NCI-H1105 (cell line): ENCODE measurements around the gene MAP4K5.

Experiments
- DNase-seq: peaks from one replicate; lab custom pipeline; 2025; lab: John Stamatoyannopoulos, UW

Gene MAP4K5

GRCh38 chr14:50476134-50476533 lies 56.2 kb downstream of the MAP4K5 start:
- no peak for DNase-seq

DNA sequence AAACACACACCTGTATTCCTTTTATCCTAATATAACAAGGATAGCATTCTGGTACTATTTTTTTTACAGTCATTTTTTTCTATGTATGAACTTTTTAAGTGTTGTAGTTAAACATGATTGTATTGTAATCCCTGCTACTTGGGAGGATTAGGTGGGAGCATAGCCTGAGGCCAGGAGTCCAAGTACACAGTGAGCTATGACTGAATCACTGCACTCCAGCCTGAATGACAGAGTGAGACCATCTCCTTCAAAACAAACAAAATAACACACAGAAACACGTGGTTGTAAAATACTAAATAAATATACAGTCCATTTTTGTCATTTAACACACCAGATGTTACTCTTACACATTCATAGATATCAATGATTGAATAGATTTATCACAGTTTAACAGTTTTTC lies 56.9 kb downstream of the MAP4K5 start:
- DNase-seq: no peak

GRCh38 chr14:50471838-50472465 lies 60.4 kb downstream of the MAP4K5 start:
- no peak for DNase-seq

DNA sequence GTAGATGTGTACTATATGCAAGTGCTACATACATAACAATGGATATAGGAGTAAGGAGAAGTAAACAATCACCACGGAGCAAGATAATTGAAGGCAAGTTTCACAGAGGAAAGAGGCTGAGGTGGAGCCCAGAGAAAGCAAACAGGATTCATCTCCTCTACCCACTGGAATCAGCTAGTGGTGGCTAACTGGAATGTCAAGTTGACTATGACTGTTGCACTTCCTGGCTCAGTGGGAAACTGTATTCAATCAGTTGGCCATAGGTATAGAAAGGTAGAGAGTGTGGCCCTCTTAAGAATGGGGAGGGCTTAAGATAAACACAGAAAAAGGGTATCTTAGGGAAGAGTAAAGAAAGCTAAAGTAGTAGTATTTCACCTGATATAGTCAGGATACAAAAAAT lies 62.4 kb downstream of the MAP4K5 start:
- DNase-seq: no peak

DNA sequence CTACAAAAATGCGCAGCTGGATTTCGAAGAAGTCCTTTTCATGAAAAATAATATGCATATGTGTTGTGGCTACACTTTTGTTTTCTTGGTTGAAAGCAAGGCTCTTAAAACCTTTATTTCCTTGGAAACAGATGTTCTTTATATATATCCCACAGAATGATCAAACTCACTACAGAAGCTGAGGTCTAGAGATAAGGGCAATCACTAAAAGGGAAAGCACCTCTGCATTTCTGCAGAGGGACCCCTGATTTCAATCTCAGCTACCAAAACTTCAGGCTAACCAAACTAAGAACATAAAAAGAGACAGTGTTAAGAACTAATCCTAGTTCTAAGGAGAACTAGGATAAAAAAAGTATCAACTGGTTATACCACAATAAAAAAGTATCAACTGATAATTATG lies 70.3 kb downstream of the MAP4K5 start:
- no peak for DNase-seq

DNA sequence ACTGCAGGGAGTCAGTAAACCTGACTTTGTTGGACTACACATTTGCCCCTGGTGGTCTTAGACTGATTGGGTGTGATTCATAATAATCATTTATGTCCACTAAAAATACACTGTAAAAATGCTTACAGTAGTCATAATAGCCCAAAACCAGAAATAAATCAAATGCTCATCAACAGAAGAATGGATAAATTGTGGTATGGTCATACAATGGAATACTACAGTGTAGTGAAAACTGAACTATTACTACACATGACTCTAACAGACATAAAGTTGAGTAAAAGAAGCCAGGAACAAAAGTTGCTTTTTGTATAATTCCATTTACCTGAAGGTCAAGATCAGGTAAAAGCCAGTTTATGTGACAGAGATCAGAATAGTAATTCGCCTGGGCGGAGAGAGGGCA lies 78.5 kb downstream of the MAP4K5 start:
- DNase-seq: no peak

GRCh38 chr14:50452979-50453705 lies 79.2 kb downstream of the MAP4K5 start:
- DNase-seq: peak; percentile 45

DNA sequence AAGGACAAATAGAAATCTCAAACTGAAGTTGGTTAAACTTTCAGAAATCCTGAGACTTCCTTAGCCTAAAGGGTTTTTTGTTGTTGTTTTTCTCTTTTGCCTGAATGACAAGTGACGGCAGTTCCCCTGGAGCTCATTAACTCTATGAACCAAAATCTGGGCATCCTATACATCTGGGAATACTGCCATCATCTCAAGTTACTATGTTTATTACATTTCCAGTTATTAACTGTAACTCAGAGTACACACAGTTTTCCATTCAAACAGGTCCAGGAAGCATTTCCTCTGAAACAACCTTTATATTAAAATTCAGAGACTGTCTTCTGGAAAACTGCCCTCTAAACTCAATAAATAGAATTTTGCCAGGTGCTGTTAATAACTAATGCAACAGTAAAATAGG lies 80.1 kb downstream of the MAP4K5 start:
- peak; percentile 88 for DNase-seq

DNA sequence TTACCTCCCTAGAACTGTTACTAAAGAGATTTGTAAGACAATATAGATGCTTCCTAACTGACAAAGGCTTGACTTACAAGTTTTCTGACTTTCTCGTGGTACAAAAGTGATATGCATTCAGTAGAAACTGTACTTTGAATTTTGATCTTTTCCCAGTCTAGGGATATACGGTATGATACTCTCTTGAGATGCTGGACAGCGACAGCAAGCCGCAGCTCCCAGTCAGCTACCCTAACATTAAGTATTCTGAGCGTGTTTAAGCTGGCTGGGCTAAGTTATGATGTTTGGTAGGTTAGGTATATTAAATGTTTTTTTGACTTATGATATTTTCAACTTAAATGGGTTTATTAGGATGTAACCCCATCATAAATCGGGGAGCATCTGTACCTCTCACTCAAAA lies 80.5 kb downstream of the MAP4K5 start:
- no peak for DNase-seq

GRCh38 chr14:50447461-50447860 lies 84.9 kb downstream of the MAP4K5 start:
- DNase-seq: no peak

DNA sequence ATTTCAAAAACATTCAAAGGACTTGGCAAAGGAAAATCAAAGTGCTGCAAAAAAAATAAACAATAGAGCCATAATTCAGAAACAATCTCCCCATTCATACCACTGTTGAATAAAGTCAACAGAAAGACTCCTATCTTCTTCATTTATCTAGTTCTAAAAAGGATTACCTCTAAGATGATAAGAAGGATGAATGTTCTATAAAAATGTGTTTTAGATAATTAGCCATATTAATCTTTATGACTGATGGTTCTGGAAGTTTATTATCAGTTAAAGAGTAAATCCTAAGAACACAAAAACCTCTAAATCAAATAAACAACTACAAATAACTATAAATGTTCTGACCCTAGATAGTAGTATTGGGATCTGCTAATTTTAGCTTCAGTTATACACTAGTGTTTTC lies 97.8 kb downstream of the MAP4K5 start:
- no peak for DNase-seq

- no peak for DNase-seq
Measured at GRCh38 chr14:50432131-50432530, 100.2 kb downstream of the MAP4K5 start.

DNA sequence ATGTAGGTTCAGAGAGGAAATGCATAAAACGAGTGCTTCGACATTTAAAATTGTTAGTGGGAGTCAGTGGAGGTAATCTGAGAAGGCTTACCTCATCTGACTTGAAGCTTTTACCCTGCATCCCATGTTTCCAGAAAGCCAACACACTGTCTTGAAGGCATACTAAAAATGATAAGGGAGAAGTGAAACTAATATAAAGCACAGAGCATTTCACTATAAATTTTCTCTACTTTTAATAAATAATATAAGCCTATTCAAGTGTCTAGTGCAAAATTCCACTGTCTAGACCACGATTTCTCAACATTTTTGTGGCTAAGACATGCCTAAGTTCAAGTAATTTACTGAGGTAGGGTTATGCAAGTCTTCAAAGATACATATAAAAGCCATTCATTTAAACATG lies 106.6 kb downstream of the MAP4K5 start:
- DNase-seq: no peak

DNA sequence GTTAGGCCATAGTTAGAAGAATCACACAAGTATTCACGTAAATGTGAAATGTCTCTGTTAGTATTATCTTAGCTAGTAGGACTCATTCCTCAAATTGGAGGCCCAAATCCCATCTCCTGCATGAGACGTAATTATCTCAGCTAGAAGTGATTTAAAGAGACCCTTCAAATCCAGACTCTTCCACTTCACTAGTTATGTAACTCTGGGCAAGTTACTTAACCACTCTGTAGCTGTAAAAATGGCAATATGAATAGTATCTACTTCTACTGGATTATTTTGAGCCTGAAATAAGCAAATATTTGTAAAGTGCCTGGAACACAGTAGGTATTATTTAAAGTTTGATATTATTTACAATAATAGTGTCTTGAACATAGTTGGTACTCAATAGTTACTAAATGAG lies 107.3 kb downstream of the MAP4K5 start:
- no peak for DNase-seq

DNA sequence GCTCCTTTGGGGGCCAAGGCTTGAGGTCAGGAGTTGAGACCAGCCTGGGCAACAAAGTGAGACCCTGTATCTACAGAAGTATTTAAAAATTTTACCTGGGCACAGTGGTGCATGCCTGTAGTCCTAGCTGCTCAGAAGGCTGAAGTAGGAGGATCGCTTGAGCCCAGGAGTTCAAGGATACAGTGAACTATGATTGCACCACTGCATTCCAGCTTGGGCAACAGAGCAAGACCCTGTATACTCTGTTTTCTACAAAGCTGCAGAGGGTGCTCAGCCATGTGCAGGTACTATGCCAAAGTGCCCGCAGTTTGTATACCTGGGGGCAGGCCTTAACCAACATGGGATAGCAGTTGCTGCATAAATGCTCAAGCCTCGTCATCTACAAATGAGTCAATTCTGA lies 108.8 kb downstream of the MAP4K5 start:
- DNase-seq: no peak

DNA sequence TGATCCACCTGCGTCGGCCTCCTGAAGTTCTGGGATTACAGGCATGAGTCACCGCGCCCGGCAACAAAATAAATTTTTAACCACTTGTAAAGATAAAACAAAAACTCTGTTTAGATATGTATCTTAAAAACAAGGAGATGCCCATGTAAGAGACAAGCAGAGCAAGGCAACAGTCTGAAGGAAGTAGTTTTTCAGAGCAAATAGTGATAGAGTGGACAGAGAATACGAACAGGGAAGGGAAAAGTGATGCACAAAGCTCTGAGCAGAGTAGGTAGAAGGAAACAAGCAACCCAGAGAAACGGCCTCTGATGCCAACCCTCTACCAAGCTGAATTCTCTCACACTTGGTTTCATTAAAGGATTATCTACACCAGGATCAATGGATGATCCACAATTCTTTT lies 110.9 kb downstream of the MAP4K5 start:
- no peak for DNase-seq

DNA sequence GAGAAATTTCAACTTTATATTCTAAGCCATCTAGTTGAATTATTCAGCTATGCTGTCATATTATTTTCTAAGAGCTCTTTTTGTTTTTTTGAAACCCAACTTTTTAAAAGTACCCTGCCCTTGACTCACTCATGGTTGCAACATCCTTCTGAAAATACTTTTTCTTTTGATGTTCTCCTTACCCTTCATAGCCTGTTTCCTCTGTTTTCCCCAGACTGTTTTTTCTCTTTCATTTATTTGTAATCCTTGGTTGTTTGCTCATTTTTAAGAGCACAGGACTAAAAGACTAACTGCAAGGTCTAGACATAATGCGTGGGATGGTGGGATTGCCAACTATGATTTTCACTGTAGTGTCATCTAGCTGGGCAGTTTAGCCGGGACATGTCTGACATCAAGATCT lies 114.5 kb downstream of the MAP4K5 start:
- no peak for DNase-seq

DNA sequence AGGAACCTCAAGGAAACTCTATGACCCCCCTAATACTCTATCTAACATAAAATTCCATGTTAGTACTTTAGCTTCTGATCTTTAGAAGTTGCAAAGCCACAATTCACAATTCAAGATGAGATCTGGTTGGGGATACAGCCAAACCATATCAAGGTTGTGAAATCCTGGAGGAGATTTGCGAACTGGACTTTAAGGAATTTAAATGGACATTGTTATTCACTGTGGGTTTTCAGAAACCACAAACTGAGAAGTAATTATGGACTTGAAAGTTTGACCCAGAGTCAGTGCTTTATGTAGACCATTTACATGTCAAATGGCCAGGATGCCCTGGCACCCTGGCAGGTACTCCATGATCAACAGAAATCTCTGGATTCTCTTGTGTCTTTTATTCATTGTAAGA lies 121.4 kb downstream of the MAP4K5 start:
- DNase-seq: no peak

DNA sequence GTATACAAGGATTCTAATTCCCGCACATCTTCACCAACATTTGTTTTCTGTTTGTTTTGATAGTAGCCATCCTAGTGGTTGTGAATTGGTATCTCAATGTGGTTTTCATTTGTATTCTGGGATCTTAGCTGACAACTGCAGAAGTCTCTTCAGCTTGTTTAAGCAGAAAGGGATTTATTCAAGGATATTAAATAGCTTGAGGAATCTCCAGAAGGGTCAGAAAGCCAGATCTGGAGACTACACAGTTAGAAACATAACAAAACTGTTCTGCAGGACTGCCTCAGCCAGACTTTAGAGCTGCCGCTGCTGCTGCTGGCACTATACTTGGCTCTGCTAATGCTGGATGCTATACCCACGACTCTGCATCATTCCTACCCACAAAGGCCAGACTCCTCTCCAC lies 122.3 kb downstream of the MAP4K5 start:
- DNase-seq: no peak

DNA sequence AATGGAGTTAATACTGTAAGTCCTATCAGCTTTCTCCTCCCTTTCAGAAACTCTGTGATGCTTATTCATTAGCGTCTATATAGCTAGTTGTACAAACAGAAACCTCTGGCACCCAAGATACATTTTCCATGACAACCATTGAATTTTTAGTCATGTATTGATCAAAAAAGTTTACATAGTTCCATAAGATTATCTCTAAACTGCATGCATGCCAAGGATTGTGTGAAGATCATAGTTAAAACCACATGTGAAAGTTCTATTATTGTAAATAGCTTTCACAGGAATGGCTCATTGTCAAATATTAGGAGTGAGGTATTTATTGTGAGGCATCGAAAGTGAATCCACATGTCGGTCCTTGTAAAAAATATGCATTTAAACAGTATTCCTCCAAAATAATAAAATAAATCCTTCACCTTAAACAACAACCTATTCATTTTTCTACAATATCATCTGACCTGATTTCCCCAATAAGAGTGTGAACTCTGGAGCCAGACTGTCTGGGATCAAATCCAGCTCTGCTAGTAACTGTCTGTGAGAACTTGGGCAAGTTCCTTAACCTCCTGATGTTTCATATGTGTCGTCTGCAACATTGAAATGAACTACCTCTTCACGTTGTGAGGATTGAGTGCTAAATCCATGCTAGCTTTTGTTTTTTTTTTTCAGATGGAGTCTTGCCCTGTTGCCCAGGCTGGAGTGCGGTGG lies 125.1 kb downstream of the MAP4K5 start:
- no peak for DNase-seq

DNA sequence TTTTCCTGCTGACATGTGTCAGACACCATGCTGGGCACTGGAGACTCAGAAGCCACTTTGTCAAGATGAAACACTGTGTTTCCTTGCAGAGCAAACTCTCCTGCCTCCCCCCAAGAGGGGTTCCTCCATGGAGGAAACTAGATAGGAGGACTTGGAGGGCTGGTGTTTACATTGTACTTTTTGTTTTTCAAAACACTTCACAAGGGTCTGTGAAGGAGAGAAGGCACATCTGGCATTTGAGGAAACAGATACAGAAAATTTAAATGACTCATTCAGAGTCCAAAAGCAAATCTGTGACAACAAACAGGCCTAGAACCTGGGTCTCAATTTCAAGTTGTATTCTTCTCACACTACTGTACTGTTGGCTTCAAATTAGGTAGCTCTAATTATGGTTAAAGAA lies 128.9 kb downstream of the MAP4K5 start:
- DNase-seq: no peak

- no peak for DNase-seq
Measured at GRCh38 chr14:50402965-50403364, 129.4 kb downstream of the MAP4K5 start.

- no peak for DNase-seq
Measured at GRCh38 chr14:50400461-50400860, 131.9 kb downstream of the MAP4K5 start.
